ENCODE measurements around the gene LRSAM1.

- TF ChIP-seq POLR2AphosphoS5 (IDR thresholded peaks at IDR 0.05) (no peak), CTCF (IDR thresholded peaks at IDR 0.05) (peak in 3 of 4 experiments; percentile 11 to 36 (median 24)), POLR2A (IDR thresholded peaks at IDR 0.05) (no peak), EP300 (IDR thresholded peaks at IDR 0.05) (no peak)
Measured at GRCh38 chr9:127523312-127523851, 72.1 kb downstream of the LRSAM1 start.

Measured in gastroesophageal sphincter (tissue), 3 donors.